ENCODE results near the gene KIF3A.

DNA sequence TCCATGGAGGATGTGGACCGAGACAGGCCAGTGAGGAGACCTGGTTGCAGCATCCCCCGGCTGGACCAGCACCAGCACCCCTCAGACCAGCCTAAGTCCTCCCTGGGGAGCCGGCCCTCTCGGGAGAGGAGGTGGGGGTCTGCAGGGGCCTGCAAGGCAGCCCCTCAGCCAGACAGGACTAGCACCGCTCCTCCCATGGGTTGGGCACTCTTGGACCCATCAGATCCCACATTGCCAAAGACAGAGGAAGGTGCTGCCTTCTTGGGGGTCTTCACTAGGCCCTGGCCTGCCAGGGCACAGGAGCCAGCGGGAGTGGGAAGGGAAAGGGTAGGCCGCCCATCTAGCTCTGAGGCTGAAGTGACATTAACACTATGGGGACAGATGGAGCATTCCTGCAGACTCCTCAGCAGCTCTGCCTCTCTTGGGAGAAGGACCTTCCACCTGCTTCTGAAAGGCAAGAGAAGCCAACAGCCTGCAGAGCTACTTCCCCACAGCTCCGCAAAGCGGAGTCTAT is 72.6 kb downstream of the KIF3A start:
- TF ChIP-seq, protein P1, sequence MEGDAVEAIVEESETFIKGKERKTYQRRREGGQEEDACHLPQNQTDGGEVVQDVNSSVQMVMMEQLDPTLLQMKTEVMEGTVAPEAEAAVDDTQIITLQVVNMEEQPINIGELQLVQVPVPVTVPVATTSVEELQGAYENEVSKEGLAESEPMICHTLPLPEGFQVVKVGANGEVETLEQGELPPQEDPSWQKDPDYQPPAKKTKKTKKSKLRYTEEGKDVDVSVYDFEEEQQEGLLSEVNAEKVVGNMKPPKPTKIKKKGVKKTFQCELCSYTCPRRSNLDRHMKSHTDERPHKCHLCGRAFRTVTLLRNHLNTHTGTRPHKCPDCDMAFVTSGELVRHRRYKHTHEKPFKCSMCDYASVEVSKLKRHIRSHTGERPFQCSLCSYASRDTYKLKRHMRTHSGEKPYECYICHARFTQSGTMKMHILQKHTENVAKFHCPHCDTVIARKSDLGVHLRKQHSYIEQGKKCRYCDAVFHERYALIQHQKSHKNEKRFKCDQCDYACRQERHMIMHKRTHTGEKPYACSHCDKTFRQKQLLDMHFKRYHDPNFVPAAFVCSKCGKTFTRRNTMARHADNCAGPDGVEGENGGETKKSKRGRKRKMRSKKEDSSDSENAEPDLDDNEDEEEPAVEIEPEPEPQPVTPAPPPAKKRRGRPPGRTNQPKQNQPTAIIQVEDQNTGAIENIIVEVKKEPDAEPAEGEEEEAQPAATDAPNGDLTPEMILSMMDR (IDR thresholded peaks at IDR 0.05), result no peak
- TF ChIP-seq POLR2A (IDR thresholded peaks at IDR 0.05), result no peak

Data from prostate gland (tissue), 2 donors.